Loucy (cell line): ENCODE measurements around the gene FICD.

Experiments
- CTCF ChIP-seq: fragments of 200-600 bp; sonication (generic); conservative IDR thresholded peaks from 2 replicates; pipeline ENCODE4 v1.5.1; 2014; ENCODE audit warnings: mild to moderate bottlenecking, antibody characterized with exemption, low read length
- EZH2phosphoT487 ChIP-seq: fragments of 200-600 bp; IDR thresholded peaks from 2 replicates; pipeline ENCODE4 v1.6.1; 2018; ENCODE audit warnings: antibody characterized with exemption, mild to moderate bottlenecking, moderate library complexity, borderline replicate concordance

GRCh38 chr12:108548954-108549521 is 34.0 kb downstream of the FICD start:
- TF ChIP-seq CTCF (no peak), EZH2phosphoT487 (no peak)
